CD4-positive, CD25-positive, alpha-beta regulatory T cell (primary cell): ENCODE measurements around the gene PLEKHO1. TPM values are rescaled to one million over a fixed set of nuclear protein-coding genes. Genes with fewer than 3 reads are reported as not detected.
"Not testable (repeated sequence)": the region's sequence is repeated elsewhere in the genome, so short reads cannot be mapped to it uniquely, and the experiment has no call there.

ENCODE experiments used
- ATAC-seq, 2 donors: fragments of 150-1000 bp; cut with Tn5 transposase; one replicate each; pipeline ENCODE4 v1.10.0; 2021; ENCODE audit warnings: low read depth in 2 of 2, moderate number of reproducible peaks in 2 of 2, moderate library complexity in 1 of 2
- DNase-seq, 3 donors: peaks; one replicate each; pipeline versions ENCODE4 v3.0.0 to v3.0.0-alpha.2; 2012 to 2022; ENCODE audit warnings: mixed read lengths in 1 of 3
- H3K27ac ChIP-seq: one replicate; pipeline ENCODE4 v1.7.0; 2013; ENCODE audit warnings: mild to moderate bottlenecking, low read length; ENCODE audit not compliant: insufficient read depth, poor library complexity, severe bottlenecking
- H3K27me3 ChIP-seq: one replicate; pipeline ENCODE4 v1.7.0; 2013; ENCODE audit warnings: low read length; ENCODE audit not compliant: control insufficient read depth, insufficient read depth
- H3K36me3 ChIP-seq: one replicate; pipeline ENCODE4 v1.7.0; 2013; ENCODE audit warnings: mild to moderate bottlenecking, low read length, moderate library complexity; ENCODE audit not compliant: control insufficient read depth, insufficient read depth
- H3K4me1 ChIP-seq: 2 replicates; pipeline ENCODE4 v1.7.0; 2013; ENCODE audit warnings: mild to moderate bottlenecking, low read length; ENCODE audit not compliant: insufficient read depth, control insufficient read depth, poor library complexity, severe bottlenecking
- H3K4me3 ChIP-seq: one replicate; pipeline ENCODE4 v1.7.0; 2013; ENCODE audit warnings: low read depth, mild to moderate bottlenecking, low read length, moderate library complexity
- H3K9me3 ChIP-seq, 2 experiments: 1 replicate in 1 of 2; 2 replicates in 1 of 2; pipeline ENCODE4 v1.7.0; 2013; ENCODE audit warnings: low read length in 2 of 2, mild to moderate bottlenecking in 1 of 2, moderate library complexity in 1 of 2; ENCODE audit not compliant: control insufficient read depth in 2 of 2
- H3K27ac Mint-ChIP-seq, 3 donors: one replicate each; pipeline ENCODE4 v1.8.0; 2020 to 2022; ENCODE audit warnings: mild to moderate bottlenecking in 3 of 3, mixed read lengths in 3 of 3, moderate library complexity in 2 of 3
- H3K27me3 Mint-ChIP-seq: one replicate; pipeline ENCODE4 v1.8.0; 2022; ENCODE audit warnings: mild to moderate bottlenecking, mixed read lengths
- H3K36me3 Mint-ChIP-seq: one replicate; pipeline ENCODE4 v1.8.0; 2020; ENCODE audit warnings: mixed read lengths
- H3K4me1 Mint-ChIP-seq, 4 donors: one replicate each; pipeline ENCODE4 v1.8.0; 2020 to 2022; ENCODE audit warnings: mixed read lengths in 4 of 4, mild to moderate bottlenecking in 1 of 4
- H3K4me3 Mint-ChIP-seq, 4 donors: one replicate each; pipeline ENCODE4 v1.8.0; 2020 to 2022; ENCODE audit warnings: mild to moderate bottlenecking in 4 of 4, mixed read lengths in 4 of 4, moderate library complexity in 3 of 4
- H3K9me3 Mint-ChIP-seq, 7 donors: one replicate each; pipeline ENCODE4 v1.8.0; 2020 to 2022; ENCODE audit warnings: mixed read lengths in 7 of 7, mild to moderate bottlenecking in 3 of 7, moderate library complexity in 2 of 7
- polyA plus RNA-seq, 4 donors: library from polyadenylated mRNA; unstranded; fragments of 300-500 nt; fragmentation: Illumina TruSeq; gene quantifications; one replicate each; pipeline ENCODE4 v1.2.3, GENCODE V29; 2021
- total RNA-seq: library from RNA; stranded (reverse); gene quantifications from one replicate; pipeline ENCODE4 v1.2.3, GENCODE V29; 2022

PLEKHO1 gene
- total and polyA plus RNA-seq, 5 donors from 2014 or later = 21.5 to 61.0 (median 31.4) TPM

GRCh38 chr1:150118716-150119115 lies 31.0 kb upstream of the PLEKHO1 start:
- H3K4me3 Mint-ChIP-seq = no peak overlapping the region
- Histone ChIP-seq H3K27ac (no peak overlapping the region), H3K27me3 (no peaks in the 10 kb centered on the region), H3K36me3 (no peaks in the 10 kb centered on the region), H3K4me3 (no peak overlapping the region), H3K4me1 (peaks cover 5% of the 10 kb centered on the region), H3K9me3 (peaks cover 0 to 5% of the 10 kb centered on the region in 2 experiments)
- no peaks in the 10 kb centered on the region for H3K27me3 Mint-ChIP-seq
- DNase-seq (no peak), ATAC-seq (no peak)
- H3K36me3 Mint-ChIP-seq = peaks cover 28% of the 10 kb centered on the region
- peaks cover 6 to 26% (median 12%) of the 10 kb centered on the region in 4 donors for H3K4me1 Mint-ChIP-seq
- peak overlapping the region in 1 of 3 donors; percentile 38 for H3K27ac Mint-ChIP-seq
- peaks cover 0 to 11% (median 6%) of the 10 kb centered on the region in 7 donors for H3K9me3 Mint-ChIP-seq

- H3K4me1 ChIP-seq = peaks cover 5% of the 10 kb centered on the region
- no peak overlapping the region for H3K4me3 ChIP-seq
- Mint-ChIP-seq H3K4me1 (peaks cover 6 to 21% (median 9%) of the 10 kb centered on the region in 4 donors), H3K27me3 (no peaks in the 10 kb centered on the region), H3K4me3 (no peak overlapping the region), H3K9me3 (no peaks in the 10 kb centered on the region), H3K27ac (no peak overlapping the region), H3K36me3 (peaks cover 16% of the 10 kb centered on the region)
- DNase-seq (no peak), ATAC-seq (no peak)
- H3K9me3 ChIP-seq = no peaks in the 10 kb centered on the region
- H3K36me3 ChIP-seq = no peaks in the 10 kb centered on the region
- H3K27ac ChIP-seq = no peak overlapping the region
- H3K27me3 ChIP-seq = no peaks in the 10 kb centered on the region
Measured at GRCh38 chr1:150121236-150121862, 28.4 kb upstream of the PLEKHO1 start.

- no peak for DNase-seq
- Mint-ChIP-seq H3K9me3 (no peaks in the 10 kb centered on the region), H3K27ac (no peak overlapping the region), H3K4me3 (no peak overlapping the region), H3K4me1 (peaks cover 0 to 17% (median 0%) of the 10 kb centered on the region in 4 donors), H3K36me3 (peaks cover 5% of the 10 kb centered on the region), H3K27me3 (no peaks in the 10 kb centered on the region)
- Histone ChIP-seq H3K27ac (no peak overlapping the region), H3K27me3 (no peaks in the 10 kb centered on the region), H3K4me3 (no peak overlapping the region), H3K4me1 (no peaks in the 10 kb centered on the region), H3K36me3 (no peaks in the 10 kb centered on the region), H3K9me3 (no peaks in the 10 kb centered on the region)
- ATAC-seq = no peak
Measured at GRCh38 chr1:150126811-150127210, 22.9 kb upstream of the PLEKHO1 start.

- no peaks in the 10 kb centered on the region for H3K9me3 Mint-ChIP-seq
- H3K36me3 Mint-ChIP-seq = no peaks in the 10 kb centered on the region
- Histone ChIP-seq H3K36me3 (no peaks in the 10 kb centered on the region), H3K4me1 (no peaks in the 10 kb centered on the region), H3K27ac (no peak overlapping the region), H3K4me3 (no peak overlapping the region), H3K27me3 (no peaks in the 10 kb centered on the region), H3K9me3 (no peaks in the 10 kb centered on the region)
- H3K4me1 Mint-ChIP-seq = peaks cover 0 to 17% (median 0%) of the 10 kb centered on the region in 4 donors
- H3K27ac Mint-ChIP-seq = no peak overlapping the region
- DNase-seq (no peak), ATAC-seq (no peak)
- no peaks in the 10 kb centered on the region for H3K27me3 Mint-ChIP-seq
- no peak overlapping the region for H3K4me3 Mint-ChIP-seq
Measured at GRCh38 chr1:150127464-150127863, 22.3 kb upstream of the PLEKHO1 start.

- Mint-ChIP-seq H3K9me3 (no peaks in the 10 kb centered on the region), H3K27me3 (no peaks in the 10 kb centered on the region), H3K4me3 (no peak overlapping the region), H3K4me1 (peaks cover 0 to 17% (median under 1%) of the 10 kb centered on the region in 4 donors), H3K36me3 (no peaks in the 10 kb centered on the region), H3K27ac (no peak overlapping the region)
- Histone ChIP-seq H3K27ac (no peak overlapping the region), H3K4me1 (no peaks in the 10 kb centered on the region), H3K4me3 (no peak overlapping the region), H3K9me3 (no peaks in the 10 kb centered on the region), H3K36me3 (no peaks in the 10 kb centered on the region), H3K27me3 (no peaks in the 10 kb centered on the region)
- ATAC-seq (no peak), DNase-seq (no peak)
Measured at GRCh38 chr1:150127868-150128267, 21.8 kb upstream of the PLEKHO1 start.

- no peak overlapping the region for H3K4me3 Mint-ChIP-seq
- no peak overlapping the region for H3K27ac ChIP-seq
- ATAC-seq = no peak
- H3K4me3 ChIP-seq = no peak overlapping the region
- no peaks in the 10 kb centered on the region for H3K27me3 ChIP-seq
- DNase-seq = no peak
- H3K27me3 Mint-ChIP-seq = no peaks in the 10 kb centered on the region
- H3K36me3 ChIP-seq = peaks cover 2% of the 10 kb centered on the region
- peaks cover 3% of the 10 kb centered on the region for H3K36me3 Mint-ChIP-seq
- H3K9me3 Mint-ChIP-seq = no peaks in the 10 kb centered on the region
- H3K4me1 Mint-ChIP-seq = peaks cover 0 to 6% (median under 1%) of the 10 kb centered on the region in 4 donors
- no peaks in the 10 kb centered on the region for H3K9me3 ChIP-seq
- H3K4me1 ChIP-seq = no peaks in the 10 kb centered on the region
- H3K27ac Mint-ChIP-seq = no peak overlapping the region
Measured at GRCh38 chr1:150132372-150132771, 17.3 kb upstream of the PLEKHO1 start.

- no peaks in the 10 kb centered on the region for H3K9me3 Mint-ChIP-seq
- Histone ChIP-seq H3K4me3 (no peak overlapping the region), H3K36me3 (peaks cover 2% of the 10 kb centered on the region), H3K27ac (no peak overlapping the region), H3K9me3 (no peaks in the 10 kb centered on the region), H3K4me1 (no peaks in the 10 kb centered on the region), H3K27me3 (no peaks in the 10 kb centered on the region)
- no peaks in the 10 kb centered on the region for H3K27me3 Mint-ChIP-seq
- no peak for ATAC-seq
- no peak overlapping the region for H3K27ac Mint-ChIP-seq
- no peak for DNase-seq
- peaks cover 4% of the 10 kb centered on the region for H3K36me3 Mint-ChIP-seq
- H3K4me1 Mint-ChIP-seq = peaks cover 0 to 5% (median under 1%) of the 10 kb centered on the region in 4 donors
- H3K4me3 Mint-ChIP-seq = no peak overlapping the region
Measured at GRCh38 chr1:150134537-150134936, 15.2 kb upstream of the PLEKHO1 start.

- H3K27me3 Mint-ChIP-seq, H3K4me3 Mint-ChIP-seq, H3K9me3 ChIP-seq, H3K36me3 Mint-ChIP-seq, ATAC-seq, H3K9me3 Mint-ChIP-seq, H3K4me1 Mint-ChIP-seq, H3K27ac Mint-ChIP-seq, H3K27me3 ChIP-seq, H3K27ac ChIP-seq, H3K4me3 ChIP-seq, H3K36me3 ChIP-seq, DNase-seq, H3K4me1 ChIP-seq: not testable (repeated sequence)
Measured at GRCh38 chr1:150135400-150135799, 14.3 kb upstream of the PLEKHO1 start.
